HepG2 (cell line): ENCODE measurements around the gene EEIG1. TPM values are rescaled to one million over a fixed set of nuclear protein-coding genes. Genes with fewer than 3 reads are reported as not detected.

Experiments used
- ETV6 ChIP-seq: sonication (generic); formaldehyde crosslinking; conservative IDR thresholded peaks from 2 replicates; pipeline ENCODE4 v1.4.0; 2020; ENCODE audit warnings: missing genetic modification reagents
- FIP1L1 ChIP-seq: fragments of 200-400 bp; formaldehyde crosslinking; IDR thresholded peaks from 2 replicates; pipeline ENCODE4 v1.6.1; 2018; ENCODE audit warnings: low read depth, mild to moderate bottlenecking, low read length, moderate library complexity, borderline replicate concordance; ENCODE audit not compliant: insufficient read depth
- PCBP1 ChIP-seq: fragments of 200-400 bp; formaldehyde crosslinking; IDR thresholded peaks from 2 replicates; pipeline ENCODE4 v1.6.1; 2017; ENCODE audit warnings: mild to moderate bottlenecking, low read depth, low read length, borderline replicate concordance
- SMARCE1 ChIP-seq: fragments of 450-650 bp; IDR thresholded peaks from 2 replicates; pipeline ENCODE4 v1.6.1; 2017; ENCODE audit warnings: borderline replicate concordance
- SNRNP70 ChIP-seq: fragments of 200-400 bp; formaldehyde crosslinking; IDR thresholded peaks from 2 replicates; pipeline ENCODE4 v1.6.1; 2017; ENCODE audit warnings: mild to moderate bottlenecking, low read depth, low read length, moderate library complexity
- TBP ChIP-seq: sonication (generic); formaldehyde crosslinking; IDR thresholded peaks from 2 replicates; pipeline ENCODE4 v1.5.0; 2020; ENCODE audit warnings: missing genetic modification reagents
- TBX2 ChIP-seq: sonication (generic); formaldehyde crosslinking; IDR thresholded peaks from 2 replicates; pipeline ENCODE4 v1.5.0; 2020; ENCODE audit warnings: missing genetic modification reagents, mild to moderate bottlenecking, borderline replicate concordance
- TIGD3 ChIP-seq: sonication (generic); formaldehyde crosslinking; IDR thresholded peaks from 2 replicates; pipeline ENCODE4 v1.5.1; 2020; ENCODE audit warnings: mild to moderate bottlenecking, missing genetic modification reagents, borderline replicate concordance
- ZFP36L1 ChIP-seq: sonication (generic); formaldehyde crosslinking; IDR thresholded peaks from 2 replicates; pipeline ENCODE4 v1.8.0; 2022; ENCODE audit warnings: mild to moderate bottlenecking, missing genetic modification reagents, moderate library complexity
- ZNF512 ChIP-seq: sonication (generic); formaldehyde crosslinking; IDR thresholded peaks from 2 replicates; pipeline ENCODE4 v1.4.0; 2020; ENCODE audit warnings: mild to moderate bottlenecking, missing genetic modification reagents
- ZNF572 ChIP-seq: sonication (generic); formaldehyde crosslinking; IDR thresholded peaks from 2 replicates; pipeline ENCODE4 v1.5.1; 2020; ENCODE audit warnings: mild to moderate bottlenecking, missing genetic modification reagents
- ZNF816 ChIP-seq: sonication (generic); formaldehyde crosslinking; IDR thresholded peaks from 2 replicates; pipeline ENCODE4 v1.8.0; 2022; ENCODE audit warnings: missing genetic modification reagents, mild to moderate bottlenecking, borderline replicate concordance
- polyA plus RNA-seq, 8 experiments: library from polyadenylated mRNA; depleted of rRNA in 3 of 8; stranded (reverse) in 7 of 8; unstranded in 1 of 8; fragments of >200 nt; fragmentation: Illumina TruSeq in 4 of 8; extraction: Trizol in 4 of 8; gene quantifications; 2 replicates each; pipeline versions ENCODE4 v1.2.1 to v1.2.3, GENCODE V29; 2011 to 2016; ENCODE audit warnings: low read depth in 4 of 8, missing spikeins in 1 of 8, mixed read lengths in 1 of 8; ENCODE audit not compliant: insufficient read depth in 1 of 8
- total RNA-seq, 5 experiments: library from RNA; depleted of rRNA; stranded (reverse); fragments of >200 nt; fragmentation: Illumina TruSeq; extraction: Trizol; gene quantifications; 2 replicates each; pipeline ENCODE4 v1.2.3, GENCODE V29; 2016; ENCODE audit warnings: low read depth in 1 of 5
- TF ChIP-seq, protein P1 (sequence below): IDR thresholded peaks from 2 replicates; pipeline ENCODE4 v1.6.1; 2018; ENCODE audit warnings: missing genetic modification reagents, mild to moderate bottlenecking, missing compliant biosample characterization
- TF ChIP-seq, protein P2 (sequence below): sonication (generic); formaldehyde crosslinking; IDR thresholded peaks from 2 replicates; pipeline ENCODE4 v1.4.0; 2020; ENCODE audit warnings: missing genetic modification reagents, mild to moderate bottlenecking, borderline replicate concordance
- TF ChIP-seq, protein P3 (sequence below): sonication (generic); formaldehyde crosslinking; IDR thresholded peaks from 2 replicates; pipeline ENCODE4 v1.4.0; 2020; ENCODE audit warnings: missing genetic modification reagents, mild to moderate bottlenecking, borderline replicate concordance
- TF ChIP-seq, protein P4 (sequence below): sonication (generic); formaldehyde crosslinking; IDR thresholded peaks from 2 replicates; pipeline ENCODE4 v1.8.0; 2022; ENCODE audit warnings: low read depth, missing genetic modification reagents

Gene EEIG1
- total and polyA plus RNA-seq, 2 of the 13 experiments (the other 11 are each of a cell fraction or from before 2014, with no cell fraction given) = 16.6 to 25.2 TPM

DNA sequence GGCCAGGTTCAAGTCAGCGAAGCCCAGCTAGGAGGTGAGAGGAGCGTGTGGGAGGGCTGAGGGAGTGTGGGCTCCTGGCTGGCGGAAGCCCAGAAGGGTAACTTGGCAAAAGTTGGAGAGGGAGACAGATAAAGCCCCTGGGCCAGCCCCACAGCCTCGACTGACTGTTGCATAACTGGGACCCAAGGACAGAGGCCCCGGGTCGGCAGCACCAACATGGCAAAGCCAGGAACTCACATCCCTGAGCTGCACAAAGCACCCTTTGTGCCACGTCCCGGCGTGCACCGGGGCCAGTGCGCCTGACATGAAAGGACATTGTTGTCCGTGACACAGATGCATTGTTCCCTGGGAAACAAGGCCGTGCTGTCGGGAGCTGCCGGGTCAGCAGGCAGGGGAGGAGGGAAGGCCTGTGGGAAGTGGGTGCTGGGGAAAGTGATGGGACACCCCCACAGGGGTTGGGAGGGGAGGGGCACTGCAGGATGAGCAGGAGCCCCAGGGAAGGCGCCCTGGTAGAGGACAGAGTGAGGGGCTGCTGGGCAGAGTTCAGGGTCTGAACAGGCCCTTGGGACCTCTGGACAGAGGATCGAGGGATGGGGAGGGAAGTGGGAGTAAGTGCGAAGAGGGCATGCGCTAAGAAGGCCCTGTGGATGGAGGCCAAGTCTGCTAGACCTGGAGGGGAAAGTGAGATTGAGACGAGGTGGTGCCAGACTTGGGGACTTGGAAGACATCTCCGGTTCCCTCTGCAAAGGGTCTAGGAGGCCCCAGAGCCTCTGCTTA is 30.1 kb downstream of the EEIG1 start (continued):
- TF ChIP-seq TBP (CRISPR knock-in tag) (no peak), ZNF572 (no peak), TBX2 (CRISPR knock-in tag) (peak; percentile 99), ETV6 (CRISPR knock-in tag) (no peak; the same call in 1 of the 2 replicates), FIP1L1 (peak; percentile 94; the same call in 1 of the 2 replicates), PCBP1 (peak; percentile 98), SMARCE1 (no peak), ZNF816 (CRISPR knock-in tag) (no peak), ZFP36L1 (peak; percentile 43; the same call in 1 of the 2 replicates), TIGD3 (no peak), SNRNP70 (no peak), ZNF512 (CRISPR knock-in tag) (no peak)
- TF ChIP-seq, protein P1, sequence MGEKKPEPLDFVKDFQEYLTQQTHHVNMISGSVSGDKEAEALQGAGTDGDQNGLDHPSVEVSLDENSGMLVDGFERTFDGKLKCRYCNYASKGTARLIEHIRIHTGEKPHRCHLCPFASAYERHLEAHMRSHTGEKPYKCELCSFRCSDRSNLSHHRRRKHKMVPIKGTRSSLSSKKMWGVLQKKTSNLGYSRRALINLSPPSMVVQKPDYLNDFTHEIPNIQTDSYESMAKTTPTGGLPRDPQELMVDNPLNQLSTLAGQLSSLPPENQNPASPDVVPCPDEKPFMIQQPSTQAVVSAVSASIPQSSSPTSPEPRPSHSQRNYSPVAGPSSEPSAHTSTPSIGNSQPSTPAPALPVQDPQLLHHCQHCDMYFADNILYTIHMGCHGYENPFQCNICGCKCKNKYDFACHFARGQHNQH (CRISPR knock-in tag) = peak; percentile 97
- TF ChIP-seq, protein P2, sequence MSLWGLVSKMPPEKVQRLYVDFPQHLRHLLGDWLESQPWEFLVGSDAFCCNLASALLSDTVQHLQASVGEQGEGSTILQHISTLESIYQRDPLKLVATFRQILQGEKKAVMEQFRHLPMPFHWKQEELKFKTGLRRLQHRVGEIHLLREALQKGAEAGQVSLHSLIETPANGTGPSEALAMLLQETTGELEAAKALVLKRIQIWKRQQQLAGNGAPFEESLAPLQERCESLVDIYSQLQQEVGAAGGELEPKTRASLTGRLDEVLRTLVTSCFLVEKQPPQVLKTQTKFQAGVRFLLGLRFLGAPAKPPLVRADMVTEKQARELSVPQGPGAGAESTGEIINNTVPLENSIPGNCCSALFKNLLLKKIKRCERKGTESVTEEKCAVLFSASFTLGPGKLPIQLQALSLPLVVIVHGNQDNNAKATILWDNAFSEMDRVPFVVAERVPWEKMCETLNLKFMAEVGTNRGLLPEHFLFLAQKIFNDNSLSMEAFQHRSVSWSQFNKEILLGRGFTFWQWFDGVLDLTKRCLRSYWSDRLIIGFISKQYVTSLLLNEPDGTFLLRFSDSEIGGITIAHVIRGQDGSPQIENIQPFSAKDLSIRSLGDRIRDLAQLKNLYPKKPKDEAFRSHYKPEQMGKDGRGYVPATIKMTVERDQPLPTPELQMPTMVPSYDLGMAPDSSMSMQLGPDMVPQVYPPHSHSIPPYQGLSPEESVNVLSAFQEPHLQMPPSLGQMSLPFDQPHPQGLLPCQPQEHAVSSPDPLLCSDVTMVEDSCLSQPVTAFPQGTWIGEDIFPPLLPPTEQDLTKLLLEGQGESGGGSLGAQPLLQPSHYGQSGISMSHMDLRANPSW (CRISPR knock-in tag) = no peak
- TF ChIP-seq, protein P3, sequence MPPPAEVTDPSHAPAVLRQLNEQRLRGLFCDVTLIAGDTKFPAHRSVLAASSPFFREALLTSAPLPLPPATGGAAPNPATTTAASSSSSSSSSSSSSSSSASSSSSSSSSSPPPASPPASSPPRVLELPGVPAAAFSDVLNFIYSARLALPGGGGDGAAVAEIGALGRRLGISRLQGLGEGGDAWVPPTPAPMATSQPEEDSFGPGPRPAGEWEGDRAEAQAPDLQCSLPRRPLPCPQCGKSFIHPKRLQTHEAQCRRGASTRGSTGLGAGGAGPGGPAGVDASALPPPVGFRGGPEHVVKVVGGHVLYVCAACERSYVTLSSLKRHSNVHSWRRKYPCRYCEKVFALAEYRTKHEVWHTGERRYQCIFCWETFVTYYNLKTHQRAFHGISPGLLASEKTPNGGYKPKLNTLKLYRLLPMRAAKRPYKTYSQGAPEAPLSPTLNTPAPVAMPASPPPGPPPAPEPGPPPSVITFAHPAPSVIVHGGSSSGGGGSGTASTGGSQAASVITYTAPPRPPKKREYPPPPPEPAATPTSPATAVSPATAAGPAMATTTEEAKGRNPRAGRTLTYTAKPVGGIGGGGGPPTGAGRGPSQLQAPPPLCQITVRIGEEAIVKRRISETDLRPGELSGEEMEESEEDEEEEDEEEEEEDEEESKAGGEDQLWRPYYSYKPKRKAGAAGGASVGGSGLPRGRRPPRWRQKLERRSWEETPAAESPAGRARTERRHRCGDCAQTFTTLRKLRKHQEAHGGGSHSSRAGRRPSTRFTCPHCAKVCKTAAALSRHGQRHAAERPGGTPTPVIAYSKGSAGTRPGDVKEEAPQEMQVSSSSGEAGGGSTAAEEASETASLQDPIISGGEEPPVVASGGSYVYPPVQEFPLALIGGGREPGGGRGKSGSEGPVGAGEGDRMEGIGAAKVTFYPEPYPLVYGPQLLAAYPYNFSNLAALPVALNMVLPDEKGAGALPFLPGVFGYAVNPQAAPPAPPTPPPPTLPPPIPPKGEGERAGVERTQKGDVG (CRISPR knock-in tag) = no peak
- TF ChIP-seq, protein P4, sequence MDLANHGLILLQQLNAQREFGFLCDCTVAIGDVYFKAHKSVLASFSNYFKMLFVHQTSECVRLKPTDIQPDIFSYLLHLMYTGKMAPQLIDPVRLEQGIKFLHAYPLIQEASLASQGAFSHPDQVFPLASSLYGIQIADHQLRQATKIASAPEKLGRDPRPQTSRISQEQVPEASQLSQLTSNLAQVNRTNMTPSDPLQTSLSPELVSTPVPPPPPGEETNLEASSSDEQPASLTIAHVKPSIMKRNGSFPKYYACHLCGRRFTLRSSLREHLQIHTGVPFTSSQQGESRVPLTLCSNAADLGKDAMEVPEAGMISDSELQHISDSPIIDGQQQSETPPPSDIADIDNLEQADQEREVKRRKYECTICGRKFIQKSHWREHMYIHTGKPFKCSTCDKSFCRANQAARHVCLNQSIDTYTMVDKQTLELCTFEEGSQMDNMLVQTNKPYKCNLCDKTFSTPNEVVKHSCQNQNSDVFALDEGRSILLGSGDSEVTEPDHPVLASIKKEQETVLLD (CRISPR knock-in tag) = no peak
